ENCODE data around the gene NUDT21. TPM values are rescaled to one million over a fixed set of nuclear protein-coding genes. Genes with fewer than 3 reads are reported as not detected.

The NUDT21 gene
- total RNA-seq, 1 experiment from 2014 or later, result 218 TPM

DNA sequence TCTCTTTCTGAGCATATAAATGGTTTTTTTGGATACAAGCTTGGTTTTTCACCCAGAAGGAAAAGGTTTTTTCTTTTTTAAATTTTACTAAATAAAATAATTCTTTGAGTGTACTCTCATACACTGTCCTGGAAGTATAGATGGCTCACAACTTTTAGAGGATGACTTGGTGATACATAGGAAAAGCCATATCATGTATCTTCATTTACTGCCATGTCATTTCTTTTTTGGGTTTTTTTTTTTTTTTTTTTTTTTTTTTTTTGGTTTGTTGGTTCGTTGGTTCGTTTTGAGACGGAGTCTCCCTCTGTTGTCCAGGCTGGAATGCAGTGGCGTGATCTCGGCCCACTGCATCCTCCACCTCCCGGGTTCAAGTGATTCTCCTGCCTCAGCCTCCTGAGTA, 12.0 kb upstream of the NUDT21 start:
- H3K27me3 ChIP-seq (ENCODE audit: insufficient read depth, low read length), result no peaks in the 10 kb centered on the region
- no peak overlapping the region for H2AFZ ChIP-seq (ENCODE audit: low read depth, low read length, poor library complexity, severe bottlenecking)
- H3K9me3 ChIP-seq (ENCODE audit: control insufficient read depth in 1 of 2, insufficient read depth in 1 of 2, low read depth in 1 of 2, low read length in 2 of 2), result no peaks in the 10 kb centered on the region
- H4K20me1 ChIP-seq (ENCODE audit: insufficient read depth), result no peaks in the 10 kb centered on the region
- H3K79me2 ChIP-seq (ENCODE audit: insufficient read depth, low read length), result no peaks in the 10 kb centered on the region
- peaks cover 46 to 56% of the 10 kb centered on the region in 2 experiments for H3K36me3 ChIP-seq (ENCODE audit: control insufficient read depth in 1 of 2, insufficient read depth in 2 of 2, low read length in 2 of 2)
- DNase-seq (ENCODE audit: low read depth, low spot score) (no peak), ATAC-seq (no peak)
- H3K9ac ChIP-seq (ENCODE audit: low read length), result no peak overlapping the region
- ChIA-PET POLR2A (interaction anchor here (0.7 kb wide), 1 partner anchor 78 kb away, joined by 3 read pairs; no protein-coding TSS in a partner anchor), CTCF (no interaction called here), RAD21 (ENCODE audit: low non-redundant PET in 1 of 2, low total read pairs in 2 of 2, uncharacterized antibody in 2 of 2, unreplicated experiment in 2 of 2) (no interaction called here)
- no peaks in the 10 kb centered on the region for H3K4me1 ChIP-seq (ENCODE audit: control insufficient read depth in 1 of 2, insufficient read depth in 2 of 2, low read length in 2 of 2)
- BruUV-seq (replicated peaks), result no TSS peak
- intact Hi-C loops (cut with micrococcal nuclease), result no loop called here
- H3K4me3 ChIP-seq (replicated peaks in 1 of 2; ENCODE audit: low read depth in 1 of 2, low read length in 2 of 2), result no peak overlapping the region
- H3K9me2 ChIP-seq (ENCODE audit: insufficient read depth), result no peaks in the 10 kb centered on the region
- H3K27ac ChIP-seq (ENCODE audit: low read depth, low read length), result no peak overlapping the region
- no peak for TF ChIP-seq EZH2 (IDR thresholded peaks at IDR 0.05)
- no peak for TF ChIP-seq SRF (IDR thresholded peaks at IDR 0.05; ENCODE audit: low read depth)
- TF ChIP-seq ZNF274 (IDR thresholded peaks at IDR 0.05; ENCODE audit: low read depth, low read length), result no peak
- TF ChIP-seq SIN3A (IDR thresholded peaks at IDR 0.05; ENCODE audit: low read depth), result no peak
- TF ChIP-seq, protein P1, sequence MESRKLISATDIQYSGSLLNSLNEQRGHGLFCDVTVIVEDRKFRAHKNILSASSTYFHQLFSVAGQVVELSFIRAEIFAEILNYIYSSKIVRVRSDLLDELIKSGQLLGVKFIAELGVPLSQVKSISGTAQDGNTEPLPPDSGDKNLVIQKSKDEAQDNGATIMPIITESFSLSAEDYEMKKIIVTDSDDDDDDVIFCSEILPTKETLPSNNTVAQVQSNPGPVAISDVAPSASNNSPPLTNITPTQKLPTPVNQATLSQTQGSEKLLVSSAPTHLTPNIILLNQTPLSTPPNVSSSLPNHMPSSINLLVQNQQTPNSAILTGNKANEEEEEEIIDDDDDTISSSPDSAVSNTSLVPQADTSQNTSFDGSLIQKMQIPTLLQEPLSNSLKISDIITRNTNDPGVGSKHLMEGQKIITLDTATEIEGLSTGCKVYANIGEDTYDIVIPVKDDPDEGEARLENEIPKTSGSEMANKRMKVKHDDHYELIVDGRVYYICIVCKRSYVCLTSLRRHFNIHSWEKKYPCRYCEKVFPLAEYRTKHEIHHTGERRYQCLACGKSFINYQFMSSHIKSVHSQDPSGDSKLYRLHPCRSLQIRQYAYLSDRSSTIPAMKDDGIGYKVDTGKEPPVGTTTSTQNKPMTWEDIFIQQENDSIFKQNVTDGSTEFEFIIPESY (IDR thresholded peaks at IDR 0.05; ENCODE audit: extremely low read depth, insufficient replicate concordance, low read length), result no peak
- TF ChIP-seq, protein P2, sequence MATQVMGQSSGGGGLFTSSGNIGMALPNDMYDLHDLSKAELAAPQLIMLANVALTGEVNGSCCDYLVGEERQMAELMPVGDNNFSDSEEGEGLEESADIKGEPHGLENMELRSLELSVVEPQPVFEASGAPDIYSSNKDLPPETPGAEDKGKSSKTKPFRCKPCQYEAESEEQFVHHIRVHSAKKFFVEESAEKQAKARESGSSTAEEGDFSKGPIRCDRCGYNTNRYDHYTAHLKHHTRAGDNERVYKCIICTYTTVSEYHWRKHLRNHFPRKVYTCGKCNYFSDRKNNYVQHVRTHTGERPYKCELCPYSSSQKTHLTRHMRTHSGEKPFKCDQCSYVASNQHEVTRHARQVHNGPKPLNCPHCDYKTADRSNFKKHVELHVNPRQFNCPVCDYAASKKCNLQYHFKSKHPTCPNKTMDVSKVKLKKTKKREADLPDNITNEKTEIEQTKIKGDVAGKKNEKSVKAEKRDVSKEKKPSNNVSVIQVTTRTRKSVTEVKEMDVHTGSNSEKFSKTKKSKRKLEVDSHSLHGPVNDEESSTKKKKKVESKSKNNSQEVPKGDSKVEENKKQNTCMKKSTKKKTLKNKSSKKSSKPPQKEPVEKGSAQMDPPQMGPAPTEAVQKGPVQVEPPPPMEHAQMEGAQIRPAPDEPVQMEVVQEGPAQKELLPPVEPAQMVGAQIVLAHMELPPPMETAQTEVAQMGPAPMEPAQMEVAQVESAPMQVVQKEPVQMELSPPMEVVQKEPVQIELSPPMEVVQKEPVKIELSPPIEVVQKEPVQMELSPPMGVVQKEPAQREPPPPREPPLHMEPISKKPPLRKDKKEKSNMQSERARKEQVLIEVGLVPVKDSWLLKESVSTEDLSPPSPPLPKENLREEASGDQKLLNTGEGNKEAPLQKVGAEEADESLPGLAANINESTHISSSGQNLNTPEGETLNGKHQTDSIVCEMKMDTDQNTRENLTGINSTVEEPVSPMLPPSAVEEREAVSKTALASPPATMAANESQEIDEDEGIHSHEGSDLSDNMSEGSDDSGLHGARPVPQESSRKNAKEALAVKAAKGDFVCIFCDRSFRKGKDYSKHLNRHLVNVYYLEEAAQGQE (IDR thresholded peaks at IDR 0.05; ENCODE audit: low read depth), result no peak
- no peak for TF ChIP-seq POLR2AphosphoS5 (IDR thresholded peaks at IDR 0.05; ENCODE audit: low read depth, low read length)
- TF ChIP-seq, protein P3, sequence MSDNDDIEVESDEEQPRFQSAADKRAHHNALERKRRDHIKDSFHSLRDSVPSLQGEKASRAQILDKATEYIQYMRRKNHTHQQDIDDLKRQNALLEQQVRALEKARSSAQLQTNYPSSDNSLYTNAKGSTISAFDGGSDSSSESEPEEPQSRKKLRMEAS (IDR thresholded peaks at IDR 0.05), result no peak
- TF ChIP-seq ZFX (IDR thresholded peaks at IDR 0.05), result no peak
- TF ChIP-seq CEBPB (IDR thresholded peaks at IDR 0.05; ENCODE audit: low read depth), result no peak
- TF ChIP-seq EZH2phosphoT487 (IDR thresholded peaks at IDR 0.05; ENCODE audit: borderline replicate concordance), result no peak
- no peak for TF ChIP-seq FOSL1 (IDR thresholded peaks at IDR 0.05; ENCODE audit: low read depth)
- TF ChIP-seq YY1 (IDR thresholded peaks at IDR 0.05; ENCODE audit: extremely low read depth, insufficient replicate concordance, low read depth, low read length), result no peak
- TF ChIP-seq EGR1 (IDR thresholded peaks at IDR 0.05; ENCODE audit: low read depth), result no peak
- no peak for TF ChIP-seq ELF1 (IDR thresholded peaks at IDR 0.05; ENCODE audit: borderline replicate concordance, low read depth)
- TF ChIP-seq CBX3 (IDR thresholded peaks at IDR 0.05; ENCODE audit: low read depth), result no peak
- no peak for TF ChIP-seq POLR2A (IDR thresholded peaks at IDR 0.05; ENCODE audit: borderline replicate concordance, extremely low read depth, insufficient read depth, insufficient read length)
- no peak for TF ChIP-seq JUND (IDR thresholded peaks at IDR 0.05)
- TF ChIP-seq TCF7L2 (IDR thresholded peaks at IDR 0.05; ENCODE audit: borderline replicate concordance, extremely low read depth, insufficient read depth, insufficient read length), result no peak
- no peak for TF ChIP-seq SP1 (IDR thresholded peaks at IDR 0.05; ENCODE audit: low read depth)
- H3K4me2 ChIP-seq (ENCODE audit: low read length), result no peak overlapping the region

Data from HCT116 (cell line).